ENCODE data around the gene RBMS3.
"Not testable (repeated sequence)": the region's sequence is repeated elsewhere in the genome, so short reads cannot be mapped to it uniquely, and the experiment has no call there.

Gene RBMS3

DNA sequence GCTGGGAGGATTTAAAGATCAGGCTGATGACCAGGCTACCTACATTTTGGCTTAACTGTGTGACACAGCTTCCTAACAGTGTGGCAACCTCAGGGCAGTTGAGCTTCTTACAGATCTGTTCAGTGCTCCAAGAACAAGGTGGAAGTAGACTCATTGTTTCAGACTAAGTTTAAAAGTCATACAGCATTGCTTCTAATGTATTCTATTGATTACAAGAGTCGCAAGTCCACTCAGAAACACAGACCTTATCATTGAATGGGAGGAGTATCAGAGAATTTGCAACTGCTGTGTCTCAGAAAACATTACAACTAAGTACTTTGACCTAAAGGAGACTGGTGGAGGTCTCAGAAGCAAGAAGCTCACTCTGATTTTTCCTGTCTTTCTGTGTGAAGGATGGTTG lies 746.0 kb downstream of the RBMS3 start:
- Histone ChIP-seq H3K27ac (ENCODE audit: low read length) (no peak overlapping the region), H3K4me1 (ENCODE audit: insufficient read depth, low read length) (no peaks in the 10 kb centered on the region), H3K4me3 (ENCODE audit: low read length) (no peak overlapping the region), H3K27me3 (ENCODE audit: insufficient read depth, low read length) (no peaks in the 10 kb centered on the region), H3K9ac (ENCODE audit: low read depth, low read length) (no peak overlapping the region), H3K36me3 (ENCODE audit: insufficient read depth, low read depth, low read length) (no peaks in the 10 kb centered on the region), H3K9me3 (ENCODE audit: insufficient read depth, low read depth, low read length) (no peaks in the 10 kb centered on the region)

GRCh38 chr3:30034246-30034991 lies 753.5 kb downstream of the RBMS3 start:
- Histone ChIP-seq H3K27ac (ENCODE audit: low read length) (no peak overlapping the region), H3K27me3 (ENCODE audit: insufficient read depth, low read length) (no peaks in the 10 kb centered on the region), H3K4me1 (ENCODE audit: insufficient read depth, low read length) (no peaks in the 10 kb centered on the region), H3K36me3 (ENCODE audit: insufficient read depth, low read depth, low read length) (no peaks in the 10 kb centered on the region), H3K9me3 (ENCODE audit: insufficient read depth, low read depth, low read length) (no peaks in the 10 kb centered on the region), H3K9ac (ENCODE audit: low read depth, low read length) (no peak overlapping the region), H3K4me3 (ENCODE audit: low read length) (no peak overlapping the region)

DNA sequence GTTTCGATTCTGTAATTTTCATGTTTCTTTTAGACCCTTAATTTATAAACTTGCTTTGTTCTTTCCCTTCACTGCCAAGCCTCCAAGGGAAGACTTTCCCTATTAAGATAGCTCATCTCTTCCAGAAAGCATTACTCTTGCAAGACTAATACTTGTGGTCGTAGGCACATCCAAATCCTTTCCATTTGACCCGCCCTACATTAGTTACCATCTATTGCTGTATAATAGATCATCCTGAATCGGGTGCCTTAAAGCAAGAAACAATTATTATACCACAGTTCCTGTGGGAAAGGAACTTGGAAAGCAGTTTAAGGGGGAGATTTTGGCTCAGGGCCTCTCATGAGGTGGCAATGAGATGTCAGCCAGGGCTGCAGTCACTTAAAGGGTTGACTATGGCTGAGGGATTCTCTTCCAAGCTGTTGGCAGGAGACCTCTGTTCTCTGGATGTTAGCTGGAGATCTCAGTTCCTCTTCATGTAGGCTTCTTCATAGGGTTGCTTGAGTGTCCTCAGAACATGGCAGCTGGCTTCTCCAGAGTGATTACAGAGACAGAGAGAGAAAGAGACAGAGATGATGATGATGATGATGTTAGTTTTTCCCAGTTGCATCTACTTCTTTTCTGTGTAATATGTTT lies 755.2 kb downstream of the RBMS3 start:
- H3K27me3 ChIP-seq (ENCODE audit: insufficient read depth, low read length) = no peaks in the 10 kb centered on the region
- no peak overlapping the region for H3K27ac ChIP-seq (ENCODE audit: low read length)
- no peak overlapping the region for H3K9ac ChIP-seq (ENCODE audit: low read depth, low read length)
- H3K9me3 ChIP-seq (ENCODE audit: insufficient read depth, low read depth, low read length) = no peaks in the 10 kb centered on the region
- no peak overlapping the region for H3K4me3 ChIP-seq (ENCODE audit: low read length)
- no peaks in the 10 kb centered on the region for H3K36me3 ChIP-seq (ENCODE audit: insufficient read depth, low read depth, low read length)
- no peaks in the 10 kb centered on the region for H3K4me1 ChIP-seq (ENCODE audit: insufficient read depth, low read length)

GRCh38 chr3:30040126-30040525 lies 759.3 kb downstream of the RBMS3 start:
- no peaks in the 10 kb centered on the region for H3K27me3 ChIP-seq (ENCODE audit: insufficient read depth, low read length)
- no peak overlapping the region for H3K27ac ChIP-seq (ENCODE audit: low read length)
- no peaks in the 10 kb centered on the region for H3K36me3 ChIP-seq (ENCODE audit: insufficient read depth, low read depth, low read length)
- no peak overlapping the region for H3K9ac ChIP-seq (ENCODE audit: low read depth, low read length)
- no peak overlapping the region for H3K4me3 ChIP-seq (ENCODE audit: low read length)
- peaks cover 12% of the 10 kb centered on the region for H3K4me1 ChIP-seq (ENCODE audit: insufficient read depth, low read length)
- H3K9me3 ChIP-seq (ENCODE audit: insufficient read depth, low read depth, low read length) = no peaks in the 10 kb centered on the region

DNA sequence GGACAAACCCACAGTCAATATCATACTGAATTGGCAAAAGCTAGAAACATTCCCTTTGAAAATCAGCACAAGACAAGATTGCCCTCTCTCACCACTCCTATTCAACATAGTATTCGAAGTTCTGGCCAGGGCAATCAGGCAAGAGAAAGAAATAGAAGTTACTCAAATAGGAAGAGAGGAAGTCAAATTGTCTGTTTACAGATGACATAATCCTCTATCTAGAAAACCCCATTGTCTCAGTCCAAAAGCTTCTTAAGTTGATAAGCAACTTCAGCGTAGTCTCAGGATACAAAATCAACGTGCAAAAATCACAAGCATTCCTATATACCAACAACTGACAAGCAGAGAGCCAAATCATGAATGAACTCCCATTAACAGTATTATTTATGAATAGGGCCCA lies 760.6 kb downstream of the RBMS3 start:
- not testable (repeated sequence) for H3K27me3 ChIP-seq (ENCODE audit: insufficient read depth, low read length); H3K9ac ChIP-seq (ENCODE audit: low read depth, low read length); H3K36me3 ChIP-seq (ENCODE audit: insufficient read depth, low read depth, low read length); H3K4me3 ChIP-seq (ENCODE audit: low read length); H3K9me3 ChIP-seq (ENCODE audit: insufficient read depth, low read depth, low read length); H3K27ac ChIP-seq (ENCODE audit: low read length)
- peaks cover 12% of the 10 kb centered on the region for H3K4me1 ChIP-seq (ENCODE audit: insufficient read depth, low read length)

GRCh38 chr3:30042274-30042859 lies 761.5 kb downstream of the RBMS3 start:
- Histone ChIP-seq H3K9me3 (ENCODE audit: insufficient read depth, low read depth, low read length) (no peaks in the 10 kb centered on the region), H3K27me3 (ENCODE audit: insufficient read depth, low read length) (no peaks in the 10 kb centered on the region), H3K9ac (ENCODE audit: low read depth, low read length) (no peak overlapping the region), H3K4me3 (ENCODE audit: low read length) (no peak overlapping the region), H3K4me1 (ENCODE audit: insufficient read depth, low read length) (peaks cover 12% of the 10 kb centered on the region), H3K36me3 (ENCODE audit: insufficient read depth, low read depth, low read length) (no peaks in the 10 kb centered on the region), H3K27ac (ENCODE audit: low read length) (no peak overlapping the region)

GRCh38 chr3:30042916-30043555 lies 762.2 kb downstream of the RBMS3 start:
- Histone ChIP-seq H3K4me1 (ENCODE audit: insufficient read depth, low read length) (peaks cover 12% of the 10 kb centered on the region), H3K27ac (ENCODE audit: low read length) (no peak overlapping the region), H3K9me3 (ENCODE audit: insufficient read depth, low read depth, low read length) (no peaks in the 10 kb centered on the region), H3K27me3 (ENCODE audit: insufficient read depth, low read length) (no peaks in the 10 kb centered on the region), H3K4me3 (ENCODE audit: low read length) (no peak overlapping the region), H3K36me3 (ENCODE audit: insufficient read depth, low read depth, low read length) (no peaks in the 10 kb centered on the region), H3K9ac (ENCODE audit: low read depth, low read length) (no peak overlapping the region)

GRCh38 chr3:30044515-30044914 lies 763.6 kb downstream of the RBMS3 start:
- Histone ChIP-seq H3K9me3 (ENCODE audit: insufficient read depth, low read depth, low read length) (peaks cover 4% of the 10 kb centered on the region; the same call in 1 of the 2 replicates), H3K9ac (ENCODE audit: low read depth, low read length) (no peak overlapping the region)

GRCh38 chr3:30048431-30048830 lies 767.6 kb downstream of the RBMS3 start:
- Histone ChIP-seq H3K27ac (ENCODE audit: low read length) (no peak overlapping the region), H3K9ac (ENCODE audit: low read depth, low read length) (no peak overlapping the region), H3K4me1 (ENCODE audit: insufficient read depth, low read length) (peaks cover 5% of the 10 kb centered on the region), H3K9me3 (ENCODE audit: insufficient read depth, low read depth, low read length) (peaks cover 17% of the 10 kb centered on the region), H3K36me3 (ENCODE audit: insufficient read depth, low read depth, low read length) (no peaks in the 10 kb centered on the region), H3K4me3 (ENCODE audit: low read length) (no peak overlapping the region), H3K27me3 (ENCODE audit: insufficient read depth, low read length) (no peaks in the 10 kb centered on the region)

More at GRCh38 chr3:30044515-30044914, 763.6 kb downstream of the RBMS3 start:
- H3K27ac ChIP-seq (ENCODE audit: low read length) = no peak overlapping the region
- H3K4me3 ChIP-seq (ENCODE audit: low read length) = no peak overlapping the region
- H3K4me1 ChIP-seq (ENCODE audit: insufficient read depth, low read length) = peaks cover 12% of the 10 kb centered on the region
- H3K36me3 ChIP-seq (ENCODE audit: insufficient read depth, low read depth, low read length) = no peaks in the 10 kb centered on the region
- H3K27me3 ChIP-seq (ENCODE audit: insufficient read depth, low read length) = no peaks in the 10 kb centered on the region

- H3K4me1 ChIP-seq (ENCODE audit: insufficient read depth, low read length); H3K9ac ChIP-seq (ENCODE audit: low read depth, low read length); H3K27me3 ChIP-seq (ENCODE audit: insufficient read depth, low read length); H3K4me3 ChIP-seq (ENCODE audit: low read length); H3K36me3 ChIP-seq (ENCODE audit: insufficient read depth, low read depth, low read length); H3K27ac ChIP-seq (ENCODE audit: low read length): not testable (repeated sequence)
- H3K9me3 ChIP-seq (ENCODE audit: insufficient read depth, low read depth, low read length) = peaks cover 17% of the 10 kb centered on the region
Observed at GRCh38 chr3:30050116-30050515, 769.2 kb downstream of the RBMS3 start.

DNA sequence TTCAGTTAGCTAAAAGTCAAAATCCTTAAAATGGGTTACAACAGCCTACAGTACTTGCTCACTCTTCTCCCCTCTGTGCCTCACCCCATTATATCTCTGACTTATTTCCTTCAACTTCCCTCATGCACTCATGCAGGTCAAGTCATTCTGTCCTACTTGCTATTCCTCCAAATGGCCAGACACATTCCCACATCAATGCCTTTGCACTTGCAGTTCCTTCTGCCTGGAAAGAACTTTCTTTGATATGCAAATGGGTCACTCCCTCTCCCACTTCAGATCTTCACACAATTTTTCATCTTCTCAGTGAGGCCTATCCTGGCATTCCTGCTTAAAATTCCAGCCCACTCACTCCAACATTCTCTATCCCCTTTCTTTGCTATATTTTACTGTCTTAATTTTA lies 778.4 kb downstream of the RBMS3 start:
- H3K36me3 ChIP-seq (ENCODE audit: insufficient read depth, low read depth, low read length) = no peaks in the 10 kb centered on the region
- H3K9ac ChIP-seq (ENCODE audit: low read depth, low read length) = no peak overlapping the region
- H3K4me3 ChIP-seq (ENCODE audit: low read length) = no peak overlapping the region
- H3K27ac ChIP-seq (ENCODE audit: low read length) = no peak overlapping the region
- no peaks in the 10 kb centered on the region for H3K9me3 ChIP-seq (ENCODE audit: insufficient read depth, low read depth, low read length)
- no peaks in the 10 kb centered on the region for H3K27me3 ChIP-seq (ENCODE audit: insufficient read depth, low read length)
- peaks cover 14% of the 10 kb centered on the region; the same call in 1 of the 2 replicates for H3K4me1 ChIP-seq (ENCODE audit: insufficient read depth, low read length)

All from iPS-20b (cell line).